Gastrocnemius medialis (tissue), 4 donors: ENCODE data around the gene LDAH. TPM values are rescaled to one million over a fixed set of nuclear protein-coding genes. Genes with fewer than 3 reads are reported as not detected.

Experiments used
- ATAC-seq, 2 donors: fragments of 150-250 bp; one replicate each; pipeline ENCODE4 v1.9.1; 2016
- DNase-seq, 2 donors: peaks; one replicate each; pipeline ENCODE4 v3.0.0-alpha.2; 2019
- H3K27ac ChIP-seq, 4 donors: fragments of 200-600 bp; sonication (generic); 1 replicate in 1 of 4; 2 replicates in 3 of 4; pipeline ENCODE4 v1.5.1; 2016 to 2018; ENCODE audit warnings: mild to moderate bottlenecking in 2 of 4, moderate library complexity in 1 of 4
- H3K27me3 ChIP-seq, 3 donors: fragments of 200-600 bp; sonication (generic) in 2 of 3; 1 replicate in 1 of 3; 2 replicates in 2 of 3; pipeline versions ENCODE4 v1.5.1 to v1.6.0; 2016 to 2019; ENCODE audit warnings: mild to moderate bottlenecking in 1 of 3, moderate library complexity in 1 of 3
- H3K36me3 ChIP-seq, 2 donors: fragments of 200-600 bp; sonication (generic) in 1 of 2; one replicate each; pipeline ENCODE4 v1.5.1; 2017 to 2018
- H3K4me1 ChIP-seq, 2 donors: fragments of 200-600 bp; sonication (generic) in 1 of 2; one replicate each; pipeline ENCODE4 v1.5.1; 2016 to 2017; ENCODE audit warnings: mild to moderate bottlenecking in 2 of 2
- H3K4me3 ChIP-seq, 4 donors: fragments of 200-600 bp; sonication (generic) in 3 of 4; 1 replicate in 1 of 4; 2 replicates in 3 of 4; pipeline ENCODE4 v1.5.1; 2016 to 2019; ENCODE audit warnings: mild to moderate bottlenecking in 2 of 4
- H3K9me3 ChIP-seq, 3 donors: fragments of 200-600 bp; sonication (generic) in 2 of 3; 1 replicate in 1 of 3; 2 replicates in 2 of 3; pipeline ENCODE4 v1.5.1; 2016 to 2019
- CTCF ChIP-seq, 5 experiments: fragments of 450-650 bp in 3 of 5; fragments of 200-600 bp in 2 of 5; sonication (generic) in 2 of 5; IDR thresholded peaks in 4 of 5; conservative IDR thresholded peaks in 1 of 5; 1 replicate in 4 of 5; 2 replicates in 1 of 5; pipeline ENCODE4 v1.5.1; 2016 to 2019; ENCODE audit warnings: antibody characterized with exemption in 5 of 5, mild to moderate bottlenecking in 3 of 5, moderate library complexity in 3 of 5
- POLR2A ChIP-seq, 2 donors: fragments of 450-650 bp; IDR thresholded peaks; one replicate each; pipeline ENCODE4 v1.6.1; 2017; ENCODE audit warnings: antibody characterized with exemption in 2 of 2, mild to moderate bottlenecking in 2 of 2, moderate library complexity in 2 of 2
- in situ Hi-C, 4 donors: fragments of 200-750 bp; cut with MboI; loops; one replicate each; pipeline versions ENCODE4 v1.15.0 to v1.8.0; 2017; ENCODE audit warnings: low sequenced_read_pairs in 4 of 4
- intact Hi-C: fragments of 100-400 bp; cut with DNase I; formaldehyde crosslinking; loops from one replicate; pipeline ENCODE4 v1.15.1; 2023; ENCODE audit warnings: low total_unique reads
- total RNA-seq, 4 donors: library from RNA; depleted of rRNA; stranded (reverse); fragments of >200 nt; gene quantifications; one replicate each; pipeline versions ENCODE4 v1.1.0 to v1.2.3, GENCODE V29; 2016

The LDAH gene
- total RNA-seq, 4 donors from 2014 or later, result 0.97 to 2.2 (median 1.4) TPM

GRCh38 chr2:20684581-20685063 is 138.3 kb downstream of the LDAH start:
- H3K9me3 ChIP-seq, result no peaks in the 10 kb centered on the region
- no peaks in the 10 kb centered on the region for H3K4me1 ChIP-seq
- ATAC-seq (no peak), DNase-seq (no peak)
- H3K4me3 ChIP-seq, result no peak overlapping the region
- in situ Hi-C loops, result loop anchor here in 1 of 4 donors (25.0 kb wide), 1 partner anchor 428 kb away; the partner anchor contains the start of gene TDRD15
- H3K27ac ChIP-seq, result no peak overlapping the region
- intact Hi-C loops, result no loop called here
- H3K27me3 ChIP-seq, result no peaks in the 10 kb centered on the region
- TF ChIP-seq POLR2A (IDR thresholded peaks at IDR 0.05), result no peak
- TF ChIP-seq CTCF (IDR thresholded peaks at IDR 0.05 in 4 of 5, conservative IDR thresholded peaks at IDR 0.05 in 1 of 5), result no peak
- no peaks in the 10 kb centered on the region for H3K36me3 ChIP-seq

- no peaks in the 10 kb centered on the region for H3K36me3 ChIP-seq
- no peak overlapping the region for H3K27ac ChIP-seq
- no peaks in the 10 kb centered on the region for H3K27me3 ChIP-seq
- no peak for ATAC-seq
- intact Hi-C loops, result no loop called here
- no peaks in the 10 kb centered on the region for H3K9me3 ChIP-seq
- no peak for TF ChIP-seq CTCF (IDR thresholded peaks at IDR 0.05 in 4 of 5, conservative IDR thresholded peaks at IDR 0.05 in 1 of 5)
- no peak overlapping the region for H3K4me3 ChIP-seq
- in situ Hi-C loops, result loop anchor here in 1 of 4 donors (25.0 kb wide), 1 partner anchor 430 kb away; the partner anchor contains the start of gene TDRD15
- no peak for DNase-seq
- no peaks in the 10 kb centered on the region for H3K4me1 ChIP-seq
These were observed 140.6 kb downstream of the LDAH start for GRCh38 chr2:20682167-20682920.

GRCh38 chr2:20680744-20681375 is 142.0 kb downstream of the LDAH start:
- H3K9me3 ChIP-seq, result no peaks in the 10 kb centered on the region
- ATAC-seq (no peak), DNase-seq (no peak)
- H3K4me1 ChIP-seq, result no peaks in the 10 kb centered on the region
- in situ Hi-C loops (loop anchor here in 1 of 4 donors (25.0 kb wide), 1 partner anchor 431 kb away; the partner anchor contains the start of gene TDRD15), intact Hi-C loops (no loop called here)
- no peak overlapping the region for H3K27ac ChIP-seq
- H3K27me3 ChIP-seq, result no peaks in the 10 kb centered on the region
- no peak overlapping the region for H3K4me3 ChIP-seq
- TF ChIP-seq CTCF (IDR thresholded peaks at IDR 0.05 in 4 of 5, conservative IDR thresholded peaks at IDR 0.05 in 1 of 5), result no peak
- TF ChIP-seq POLR2A (IDR thresholded peaks at IDR 0.05), result no peak
- no peaks in the 10 kb centered on the region for H3K36me3 ChIP-seq

- intact Hi-C loops, result no loop called here
- in situ Hi-C loops, result loop anchor here in 1 of 4 donors (25.0 kb wide), 1 partner anchor 434 kb away; the partner anchor contains the start of gene TDRD15
- H3K36me3 ChIP-seq, result no peaks in the 10 kb centered on the region
- DNase-seq (no peak), ATAC-seq (no peak)
- peaks cover 0 to 7% (median 7%) of the 10 kb centered on the region in 3 donors for H3K27me3 ChIP-seq
- H3K27ac ChIP-seq, result no peak overlapping the region
- H3K9me3 ChIP-seq, result no peaks in the 10 kb centered on the region
- no peak for TF ChIP-seq POLR2A (IDR thresholded peaks at IDR 0.05)
- no peak for TF ChIP-seq CTCF (IDR thresholded peaks at IDR 0.05 in 4 of 5, conservative IDR thresholded peaks at IDR 0.05 in 1 of 5)
- no peaks in the 10 kb centered on the region for H3K4me1 ChIP-seq
- H3K4me3 ChIP-seq, result no peak overlapping the region
These were observed 144.1 kb downstream of the LDAH start for GRCh38 chr2:20678780-20679179.
